Endothelial cell of umbilical vein (primary cell): ENCODE data around the gene DGKG. TPM values are rescaled to one million over a fixed set of nuclear protein-coding genes. Genes with fewer than 3 reads are reported as not detected.

Experiments
- BruUV-seq: library from RNA; stranded (reverse); fragments of 400-500 nt; replicated peaks from 2 replicates; lab custom pipeline; 2021; lab: Mats Ljungman, UMichigan
- CTCF ChIA-PET: fragments of 300-600, 350-600 bp; sonication (Branson Sonifier 250); formaldehyde crosslinking; loops from one replicate; lab custom pipeline; 2021; ENCODE audit warnings: antibody characterized with exemption, inconsistent platforms; lab: Charles Lee
- POLR2A ChIA-PET: fragments of 300-600, 350-600 bp; sonication (Branson Sonifier 250); formaldehyde crosslinking; loops from one replicate; lab custom pipeline; 2021; ENCODE audit warnings: antibody characterized with exemption, inconsistent platforms; lab: Charles Lee
- DNase-seq: peaks from one replicate; pipeline ENCODE4 v3.0.0-alpha.2; 2011; ENCODE audit warnings: low read depth, low spot score
- FAIRE-seq: peaks from 2 replicates; lab custom pipeline; 2011; peaks lifted over from hg19 to GRCh38; lab: Jason Lieb, UNC
- H2AFZ ChIP-seq: 2 replicates; pipeline ENCODE4 v1.6.0; 2012; ENCODE audit warnings: low read depth, low read length, control low read depth, inconsistent platforms
- H3K27ac ChIP-seq: 2 replicates; pipeline ENCODE4 v1.5.1; 2011; ENCODE audit warnings: low read depth, mild to moderate bottlenecking, control low read depth, low read length, moderate library complexity; ENCODE audit not compliant: insufficient read depth
- H3K27me3 ChIP-seq, 2 experiments: 2 replicates each; pipeline versions ENCODE4 v1.6.0 to v1.6.1; 2011; ENCODE audit warnings: low read length in 2 of 2, mixed read lengths in 1 of 2; ENCODE audit not compliant: control insufficient read depth in 2 of 2, insufficient read depth in 2 of 2
- H3K36me3 ChIP-seq, 2 experiments: 2 replicates in 1 of 2; 3 replicates in 1 of 2; pipeline ENCODE4 v1.5.1; 2011; ENCODE audit warnings: low read length in 2 of 2, mild to moderate bottlenecking in 1 of 2, moderate library complexity in 1 of 2; ENCODE audit not compliant: control insufficient read depth in 2 of 2, insufficient read depth in 2 of 2; ENCODE audit errors: extremely low read depth in 1 of 2
- H3K4me1 ChIP-seq: 3 replicates; pipeline ENCODE4 v1.5.1; 2011; ENCODE audit warnings: mild to moderate bottlenecking, low read length; ENCODE audit not compliant: control insufficient read depth, insufficient read depth; ENCODE audit errors: extremely low read depth
- H3K4me2 ChIP-seq: 2 replicates; pipeline ENCODE4 v1.6.1; 2011; ENCODE audit warnings: low read length, control low read depth, mixed read lengths; ENCODE audit not compliant: insufficient read depth
- H3K4me3 ChIP-seq, 3 experiments: fragments of 200-600 bp in 1 of 3; sonication (generic), shearing (Covaris generic) in 1 of 3; replicated peaks in 1 of 3; 2 replicates each; pipeline ENCODE4 v1.5.1; 2011 to 2016; ENCODE audit warnings: control low read depth in 3 of 3, low read length in 3 of 3, mild to moderate bottlenecking in 2 of 3, inconsistent platforms in 1 of 3, low read depth in 1 of 3, moderate library complexity in 1 of 3; ENCODE audit not compliant: insufficient read depth in 1 of 3
- H3K79me2 ChIP-seq: 2 replicates; pipeline ENCODE4 v1.6.0; 2012; ENCODE audit warnings: low read length, inconsistent platforms; ENCODE audit not compliant: control insufficient read depth, insufficient read depth
- H3K9ac ChIP-seq: replicated peaks from 2 replicates; pipeline ENCODE3; 2011; ENCODE audit warnings: low read length, control low read depth; ENCODE audit not compliant: insufficient read depth; ENCODE audit errors: extremely low read depth
- H3K9me1 ChIP-seq: replicated peaks from 3 replicates; pipeline ENCODE4 v1.6.0; 2011; ENCODE audit warnings: mild to moderate bottlenecking, low read length; ENCODE audit not compliant: control insufficient read depth, insufficient read depth; ENCODE audit errors: extremely low read depth
- H3K9me3 ChIP-seq: replicated peaks from 2 replicates; pipeline ENCODE4 v1.5.1; 2012; ENCODE audit warnings: low read length, inconsistent platforms; ENCODE audit not compliant: control insufficient read depth, insufficient read depth
- H4K20me1 ChIP-seq: replicated peaks from 2 replicates; pipeline ENCODE3; 2011; ENCODE audit warnings: mild to moderate bottlenecking, low read length; ENCODE audit not compliant: control insufficient read depth, insufficient read depth; ENCODE audit errors: extremely low read depth
- CTCF ChIP-seq, 2 donors: IDR thresholded peaks; 1 replicate in 1 of 2; 2 replicates in 1 of 2; pipeline ENCODE4 v1.5.1; 2011; ENCODE audit warnings: low read length in 2 of 2, mild to moderate bottlenecking in 2 of 2, moderate library complexity in 2 of 2, control low read depth in 1 of 2, inconsistent platforms in 1 of 2, low read depth in 1 of 2; ENCODE audit not compliant: insufficient read depth in 1 of 2; ENCODE audit errors: extremely low read depth in 1 of 2
- FOS ChIP-seq: IDR thresholded peaks from 2 replicates; pipeline ENCODE4 v1.6.1; 2011; ENCODE audit warnings: mild to moderate bottlenecking, low read length, moderate library complexity, borderline replicate concordance; ENCODE audit not compliant: insufficient read depth
- JUN ChIP-seq: IDR thresholded peaks from 2 replicates; pipeline ENCODE4 v1.6.1; 2011; ENCODE audit warnings: borderline replicate concordance, low read depth; ENCODE audit not compliant: insufficient read length, insufficient read depth
- MAX ChIP-seq: IDR thresholded peaks from 2 replicates; pipeline ENCODE4 v1.6.1; 2011; ENCODE audit not compliant: insufficient read depth, insufficient read length
- dilution Hi-C: fragments of 300-500 bp; cut with MboI; formaldehyde crosslinking; loops from one replicate; pipeline ENCODE4 v1.15.0; 2019; ENCODE audit warnings: low sequenced_read_pairs; ENCODE audit not compliant: extremely low pct_ligation_motif_present
- intact Hi-C: fragments of 100-400 bp; cut with micrococcal nuclease; formaldehyde crosslinking; loops from one replicate; pipeline ENCODE4 v1.10.0; 2022
- polyA plus RNA-seq, 4 experiments: library from polyadenylated mRNA; depleted of rRNA in 3 of 4; stranded (reverse) in 3 of 4; unstranded in 1 of 4; fragments of >200 nt; gene quantifications; 2 replicates each; pipeline versions ENCODE4 v1.2.1 to v1.2.3, GENCODE V29; 2011 to 2012; ENCODE audit warnings: missing spikeins in 1 of 4
- total RNA-seq: library from RNA; stranded (reverse); gene quantifications from 2 replicates; pipeline ENCODE4 v1.2.3, GENCODE V29; 2021

Gene DGKG
- total and polyA plus RNA-seq, 2 donors (not counting 3 experiments of a cell fraction or from before 2014, with no cell fraction given), result not detected

GRCh38 chr3:186144257-186144656, 217.8 kb downstream of the DGKG start:
- POLR2A ChIA-PET, result no interaction called here
- no peak for DNase-seq
- TF ChIP-seq CTCF (IDR thresholded peaks at IDR 0.05; ENCODE audit: extremely low read depth in 1 of 2, insufficient read depth in 1 of 2, low read depth in 1 of 2, low read length in 2 of 2), result no peak
- Histone ChIP-seq H3K79me2 (no peaks in the 10 kb centered on the region), H3K9me3 (no peaks in the 10 kb centered on the region), H3K4me2 (no peak overlapping the region), H3K4me3 (no peak overlapping the region), H3K9me1 (no peaks in the 10 kb centered on the region), H4K20me1 (no peaks in the 10 kb centered on the region), H2AFZ (no peak overlapping the region), H3K27me3 (no peaks in the 10 kb centered on the region), H3K27ac (no peak overlapping the region), H3K4me1 (no peaks in the 10 kb centered on the region), H3K36me3 (no peaks in the 10 kb centered on the region), H3K9ac (no peak overlapping the region)
- no TSS peak for BruUV-seq
- dilution Hi-C loops (no loop called here), intact Hi-C loops (no loop called here)
- CTCF ChIA-PET, result interaction anchor here (1.3 kb wide), 1 partner anchor 396 kb away, joined by 4 read pairs; no protein-coding TSS in a partner anchor
- FAIRE-seq, result no peak

- intact Hi-C loops (no loop called here), dilution Hi-C loops (no loop called here)
- no peak for DNase-seq
- Histone ChIP-seq H3K9me1 (no peaks in the 10 kb centered on the region), H3K4me1 (no peaks in the 10 kb centered on the region), H3K9me3 (no peaks in the 10 kb centered on the region), H3K9ac (no peak overlapping the region), H3K4me3 (no peak overlapping the region), H3K27ac (no peak overlapping the region), H2AFZ (no peak overlapping the region), H3K4me2 (no peak overlapping the region), H4K20me1 (no peaks in the 10 kb centered on the region), H3K27me3 (no peaks in the 10 kb centered on the region), H3K79me2 (no peaks in the 10 kb centered on the region), H3K36me3 (no peaks in the 10 kb centered on the region)
- TF ChIP-seq MAX (no peak), CTCF (IDR thresholded peaks at IDR 0.05; ENCODE audit: extremely low read depth in 1 of 2, insufficient read depth in 1 of 2, low read depth in 1 of 2, low read length in 2 of 2) (no peak), FOS (no peak), JUN (no peak)
- BruUV-seq, result no TSS peak
- ChIA-PET CTCF (interaction anchor here (1.0 kb wide), 1 partner anchor 134 kb away, joined by 3 read pairs; no protein-coding TSS in a partner anchor), POLR2A (no interaction called here)
- no peak for FAIRE-seq
Observed at GRCh38 chr3:186143250-186143649, 218.8 kb downstream of the DGKG start.
